ENCODE data around the gene MFN2.
"Not testable (repeated sequence)": the region's sequence is repeated elsewhere in the genome, so short reads cannot be mapped to it uniquely, and the experiment has no call there.

The MFN2 gene

GRCh38 chr1:11938722-11939526 is 41.3 kb upstream of the MFN2 start:
- DNase-seq (ENCODE audit: low read depth) = no peak
- H3K4me3 ChIP-seq (ENCODE audit: control insufficient read depth, low read depth, low read length) = no peak overlapping the region
- TF ChIP-seq CTCF (IDR thresholded peaks at IDR 0.05; ENCODE audit: control insufficient read depth, insufficient read depth, low read depth, low read length, missing control alignments) = no peak

GRCh38 chr1:11939794-11940193 is 40.5 kb upstream of the MFN2 start:
- DNase-seq (ENCODE audit: low read depth); H3K4me3 ChIP-seq (ENCODE audit: control insufficient read depth, low read depth, low read length): not testable (repeated sequence)

GRCh38 chr1:11940260-11940921 is 39.9 kb upstream of the MFN2 start:
- no peak for DNase-seq (ENCODE audit: low read depth)
- TF ChIP-seq CTCF (IDR thresholded peaks at IDR 0.05; ENCODE audit: control insufficient read depth, insufficient read depth, low read depth, low read length, missing control alignments) = no peak
- no peak overlapping the region for H3K4me3 ChIP-seq (ENCODE audit: control insufficient read depth, low read depth, low read length)

- H3K4me3 ChIP-seq (ENCODE audit: control insufficient read depth, low read depth, low read length) = no peak overlapping the region
- no peak for TF ChIP-seq CTCF (IDR thresholded peaks at IDR 0.05; ENCODE audit: control insufficient read depth, insufficient read depth, low read depth, low read length, missing control alignments)
- DNase-seq (ENCODE audit: low read depth) = no peak
Measured at GRCh38 chr1:11942280-11942679, 38.0 kb upstream of the MFN2 start.

- no peak overlapping the region for H3K4me3 ChIP-seq (ENCODE audit: control insufficient read depth, low read depth, low read length)
- DNase-seq (ENCODE audit: low read depth) = no peak
- no peak for TF ChIP-seq CTCF (IDR thresholded peaks at IDR 0.05; ENCODE audit: control insufficient read depth, insufficient read depth, low read depth, low read length, missing control alignments)
Measured at GRCh38 chr1:11943619-11944018, 36.6 kb upstream of the MFN2 start.

GRCh38 chr1:11944358-11944931 is 35.8 kb upstream of the MFN2 start:
- DNase-seq (ENCODE audit: low read depth) = no peak
- TF ChIP-seq CTCF (IDR thresholded peaks at IDR 0.05; ENCODE audit: control insufficient read depth, insufficient read depth, low read depth, low read length, missing control alignments) = no peak
- no peak overlapping the region for H3K4me3 ChIP-seq (ENCODE audit: control insufficient read depth, low read depth, low read length)

GRCh38 chr1:11946647-11947046 is 33.6 kb upstream of the MFN2 start:
- DNase-seq (ENCODE audit: low read depth) = no peak
- no peak for TF ChIP-seq CTCF (IDR thresholded peaks at IDR 0.05; ENCODE audit: control insufficient read depth, insufficient read depth, low read depth, low read length, missing control alignments)
- no peak overlapping the region for H3K4me3 ChIP-seq (ENCODE audit: control insufficient read depth, low read depth, low read length)

Measured in AG09309 (cell line).